Ecto neural progenitor cell (in vitro differentiated cells): ENCODE measurements around the gene HDAC3.

ENCODE experiments used
- DNase-seq: peaks from one replicate; pipeline ENCODE4 v3.0.0-alpha.2; 2018; ENCODE audit warnings: low spot score

HDAC3 gene

GRCh38 chr5:141602606-141603005, 34.0 kb downstream of the HDAC3 start:
- DNase-seq = no peak

- no peak for DNase-seq
Measured at GRCh38 chr5:141598391-141599345, 38.0 kb downstream of the HDAC3 start.

DNA sequence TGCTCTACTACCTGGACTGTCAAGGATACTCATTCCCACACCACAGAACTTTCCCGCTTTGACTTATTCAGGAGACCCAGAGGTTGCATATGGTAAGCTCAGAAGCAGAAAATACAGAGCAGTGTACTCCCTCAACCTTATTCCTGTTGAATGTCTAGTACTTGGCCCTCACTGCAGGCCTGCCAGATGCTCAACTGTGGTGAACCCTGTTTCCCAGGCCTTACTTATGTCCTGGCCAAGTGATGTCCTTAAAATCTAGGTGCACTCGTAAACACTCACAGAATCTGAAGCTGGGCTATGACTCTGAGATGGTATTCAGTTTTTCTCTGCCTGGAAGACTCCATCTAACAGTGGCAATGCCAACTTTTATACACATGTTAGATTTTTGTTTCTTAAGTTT, 38.8 kb downstream of the HDAC3 start:
- DNase-seq = no peak

- DNase-seq = no peak
Measured at GRCh38 chr5:141597394-141597793, 39.3 kb downstream of the HDAC3 start.

DNA sequence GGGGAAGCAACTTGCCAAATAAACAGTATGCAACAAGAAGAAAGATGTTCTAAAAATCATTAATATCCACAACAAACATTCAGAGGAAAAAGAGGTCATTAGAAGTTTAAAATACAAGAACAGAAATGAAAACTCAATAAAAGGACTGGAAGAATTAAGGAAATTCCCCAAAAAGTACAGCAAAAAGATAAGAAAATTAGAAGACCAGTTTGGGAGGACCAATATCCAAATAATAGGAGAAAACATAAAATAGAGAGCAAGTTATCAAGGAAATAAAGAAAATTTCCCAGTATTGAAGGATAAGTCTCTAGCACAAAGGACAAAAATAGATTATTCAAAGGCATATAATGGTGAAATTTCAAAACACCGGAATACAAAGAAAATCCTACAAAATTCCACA, 39.8 kb downstream of the HDAC3 start:
- no peak for DNase-seq

DNA sequence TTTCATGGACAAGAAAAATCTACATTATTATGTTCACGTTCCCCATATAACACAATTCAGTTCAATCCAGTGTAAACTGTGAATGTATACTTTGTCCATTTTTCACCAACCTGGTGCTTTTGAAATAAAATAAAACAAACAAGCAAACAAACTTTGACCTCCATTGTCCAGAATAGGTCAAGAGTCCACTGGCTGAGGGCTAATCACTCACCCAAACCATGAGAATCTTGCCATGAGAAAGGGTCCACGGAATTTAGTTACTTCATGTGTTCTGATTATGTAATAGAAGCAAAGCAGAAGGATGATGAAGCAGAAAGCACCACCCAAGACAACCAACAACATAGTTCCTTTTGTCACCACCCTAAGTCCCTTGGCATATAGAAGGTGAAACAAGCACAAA, 46.5 kb downstream of the HDAC3 start:
- no peak for DNase-seq

DNA sequence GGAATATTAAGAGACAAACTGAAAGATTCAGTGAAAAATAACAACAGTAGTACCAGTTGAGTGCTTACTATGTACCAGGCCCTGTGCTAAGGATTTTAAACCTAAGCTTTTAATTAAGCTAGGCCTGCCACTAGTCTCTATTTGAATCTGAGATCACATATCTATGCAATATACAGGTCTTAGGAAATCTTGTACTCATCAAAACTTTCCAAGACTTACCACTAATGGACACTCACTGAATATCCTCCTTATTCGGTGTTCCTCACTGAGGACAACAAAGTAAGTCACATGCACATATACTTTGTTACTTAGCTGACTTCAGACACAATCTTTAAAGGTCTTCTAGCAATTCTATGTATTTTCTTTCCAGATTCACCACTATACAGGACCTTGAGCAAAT, 50.4 kb downstream of the HDAC3 start:
- no peak for DNase-seq

GRCh38 chr5:141585594-141585993, 51.1 kb downstream of the HDAC3 start:
- no peak for DNase-seq

DNA sequence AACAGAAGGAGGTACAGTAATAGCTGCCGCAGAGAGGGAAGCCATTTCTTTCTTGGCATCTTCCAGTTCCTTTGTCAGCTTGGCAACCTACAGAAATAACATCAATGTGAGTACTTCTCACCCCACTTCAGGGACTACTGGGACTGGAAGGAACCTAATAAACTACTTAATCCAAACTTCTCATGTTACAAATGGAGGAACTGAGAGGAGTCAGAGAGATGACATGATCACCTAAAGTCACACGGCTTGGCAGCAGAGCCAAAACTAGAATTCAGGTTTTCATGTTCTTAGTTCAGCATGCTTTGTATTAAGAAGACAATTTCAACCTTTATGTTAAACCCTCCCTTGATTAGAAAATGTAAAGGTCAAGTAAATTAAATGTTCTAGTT, 62.5 kb downstream of the HDAC3 start:
- no peak for DNase-seq

- DNase-seq = no peak
Measured at GRCh38 chr5:141573489-141574121, 63.0 kb downstream of the HDAC3 start.
